ENCODE measurements around the gene USP27X. TPM values are rescaled to one million over a fixed set of nuclear protein-coding genes. Genes with fewer than 3 reads are reported as not detected.
A peak's percentile ranks its signal among the peaks of the same experiment; 100 is the strongest.

USP27X gene
- polyA plus RNA-seq, 1 donor = 11.4 TPM

GRCh38 chrX:49879656-49880277 lies 483 bp downstream of the USP27X start:
- DNase-seq = no peak

DNA sequence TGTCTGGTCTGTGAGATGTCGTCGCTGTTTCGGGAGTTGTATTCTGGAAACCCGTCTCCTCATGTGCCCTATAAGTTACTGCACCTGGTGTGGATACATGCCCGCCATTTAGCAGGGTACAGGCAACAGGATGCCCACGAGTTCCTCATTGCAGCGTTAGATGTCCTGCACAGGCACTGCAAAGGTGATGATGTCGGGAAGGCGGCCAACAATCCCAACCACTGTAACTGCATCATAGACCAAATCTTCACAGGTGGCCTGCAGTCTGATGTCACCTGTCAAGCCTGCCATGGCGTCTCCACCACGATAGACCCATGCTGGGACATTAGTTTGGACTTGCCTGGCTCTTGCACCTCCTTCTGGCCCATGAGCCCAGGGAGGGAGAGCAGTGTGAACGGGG lies 1.4 kb downstream of the USP27X start:
- DNase-seq = no peak

- DNase-seq = peak; percentile 42
Observed at GRCh38 chrX:49884290-49884862, 5.1 kb downstream of the USP27X start.

- DNase-seq = no peak
Observed at GRCh38 chrX:49892542-49892941, 13.3 kb downstream of the USP27X start.

GRCh38 chrX:49896951-49897350 lies 17.7 kb downstream of the USP27X start:
- no peak for DNase-seq

- no peak for DNase-seq
Observed at GRCh38 chrX:49901048-49901447, 21.8 kb downstream of the USP27X start.

DNA sequence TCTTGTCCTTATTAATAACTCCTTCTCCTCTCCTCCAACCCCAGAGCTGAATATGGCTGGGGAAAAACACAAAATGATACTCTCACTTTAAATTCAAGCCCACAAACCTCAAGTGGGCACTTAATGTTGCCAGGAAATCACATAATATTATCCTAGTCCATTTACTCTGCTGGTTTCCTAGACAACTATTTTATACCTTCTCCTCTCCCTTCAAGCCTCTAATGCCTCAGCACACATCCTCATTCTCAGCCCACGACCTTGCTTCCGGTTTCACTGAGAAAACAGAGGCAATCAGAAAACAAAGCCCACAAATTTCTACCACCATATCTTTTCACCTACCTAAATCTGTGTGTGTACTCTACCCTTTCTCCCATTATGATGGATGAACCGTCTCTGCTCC lies 31.1 kb downstream of the USP27X start:
- DNase-seq = no peak

- no peak for DNase-seq
Observed at GRCh38 chrX:49912086-49912485, 32.8 kb downstream of the USP27X start.

- DNase-seq = no peak
Observed at GRCh38 chrX:49912861-49913260, 33.6 kb downstream of the USP27X start.

DNA sequence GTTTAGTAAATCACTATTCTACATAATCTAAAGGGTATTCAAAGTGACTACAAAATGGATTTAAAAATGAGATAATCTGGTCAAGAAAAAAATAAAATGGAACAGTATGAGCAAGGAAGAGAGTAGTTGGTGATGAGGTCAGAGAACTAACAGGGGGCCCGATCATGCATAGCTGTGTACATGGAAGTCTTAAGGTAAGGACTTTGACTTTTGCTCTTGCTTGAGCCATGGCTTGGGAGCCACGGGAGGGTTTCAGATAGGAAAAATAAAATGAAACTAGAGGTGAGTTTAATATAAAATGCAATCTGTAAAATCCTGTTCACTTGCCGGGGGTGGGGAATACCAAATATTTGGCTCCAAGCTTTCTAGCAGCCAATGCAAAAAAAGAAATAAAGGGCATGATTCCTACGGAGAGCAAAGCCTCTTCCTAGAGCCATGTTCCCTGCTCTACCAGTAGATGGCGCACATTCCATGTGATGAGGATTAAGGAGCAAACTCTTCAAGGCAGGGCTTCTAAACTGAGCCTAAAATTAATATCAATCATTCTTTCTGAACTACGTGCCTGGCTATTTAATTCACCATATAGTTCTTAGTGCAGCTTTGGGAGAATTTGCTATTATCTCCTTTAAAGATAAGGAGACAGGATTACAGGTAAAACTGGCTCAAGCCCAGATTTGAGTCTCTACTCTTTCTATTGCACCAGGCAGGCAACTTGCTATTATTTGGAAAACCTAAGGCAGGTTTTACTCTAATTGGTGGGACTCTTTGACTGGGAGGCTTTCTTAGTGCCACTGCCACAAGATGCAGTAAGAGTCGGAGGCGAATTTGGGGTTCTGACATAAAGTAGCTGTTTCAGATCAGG lies 36.3 kb downstream of the USP27X start:
- no peak for DNase-seq

DNA sequence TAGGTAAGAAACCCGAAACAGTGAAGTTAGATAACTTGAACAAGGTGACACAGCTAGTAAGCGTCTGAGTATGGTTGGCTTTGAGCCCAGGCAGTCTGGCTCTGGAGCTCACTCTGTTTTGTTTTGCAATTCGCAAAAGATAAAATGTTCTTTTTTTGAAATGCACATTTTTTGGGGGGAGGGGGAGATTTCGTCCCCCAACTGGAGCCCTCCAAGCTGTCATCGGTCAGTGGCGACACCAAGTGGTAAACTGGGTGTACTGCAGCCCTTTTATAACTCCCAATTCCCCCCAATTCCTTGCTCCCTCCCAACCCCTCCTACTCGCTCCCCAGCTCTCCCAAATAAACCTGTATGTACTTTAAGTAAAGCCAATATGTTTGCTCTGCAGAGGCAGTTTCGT lies 40.3 kb downstream of the USP27X start:
- DNase-seq = no peak

DNA sequence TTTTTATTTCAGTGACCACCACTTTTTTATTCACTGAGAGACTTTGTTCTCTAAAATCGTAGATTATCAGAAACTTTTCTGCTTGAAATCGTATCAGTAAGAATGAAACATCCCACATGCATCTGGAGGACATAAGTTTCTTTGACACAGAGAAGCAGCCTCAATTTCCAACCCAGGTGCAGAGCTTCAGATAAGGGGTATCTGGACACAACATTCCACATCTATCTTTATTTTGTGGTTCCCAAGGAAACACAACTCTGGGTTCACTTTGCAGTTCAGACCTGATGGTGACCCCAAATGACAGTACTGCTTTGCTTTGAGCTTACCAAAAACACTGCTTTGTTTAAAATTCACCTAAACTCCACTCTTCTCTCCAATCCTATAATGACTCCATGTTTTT lies 41.8 kb downstream of the USP27X start:
- no peak for DNase-seq

DNA sequence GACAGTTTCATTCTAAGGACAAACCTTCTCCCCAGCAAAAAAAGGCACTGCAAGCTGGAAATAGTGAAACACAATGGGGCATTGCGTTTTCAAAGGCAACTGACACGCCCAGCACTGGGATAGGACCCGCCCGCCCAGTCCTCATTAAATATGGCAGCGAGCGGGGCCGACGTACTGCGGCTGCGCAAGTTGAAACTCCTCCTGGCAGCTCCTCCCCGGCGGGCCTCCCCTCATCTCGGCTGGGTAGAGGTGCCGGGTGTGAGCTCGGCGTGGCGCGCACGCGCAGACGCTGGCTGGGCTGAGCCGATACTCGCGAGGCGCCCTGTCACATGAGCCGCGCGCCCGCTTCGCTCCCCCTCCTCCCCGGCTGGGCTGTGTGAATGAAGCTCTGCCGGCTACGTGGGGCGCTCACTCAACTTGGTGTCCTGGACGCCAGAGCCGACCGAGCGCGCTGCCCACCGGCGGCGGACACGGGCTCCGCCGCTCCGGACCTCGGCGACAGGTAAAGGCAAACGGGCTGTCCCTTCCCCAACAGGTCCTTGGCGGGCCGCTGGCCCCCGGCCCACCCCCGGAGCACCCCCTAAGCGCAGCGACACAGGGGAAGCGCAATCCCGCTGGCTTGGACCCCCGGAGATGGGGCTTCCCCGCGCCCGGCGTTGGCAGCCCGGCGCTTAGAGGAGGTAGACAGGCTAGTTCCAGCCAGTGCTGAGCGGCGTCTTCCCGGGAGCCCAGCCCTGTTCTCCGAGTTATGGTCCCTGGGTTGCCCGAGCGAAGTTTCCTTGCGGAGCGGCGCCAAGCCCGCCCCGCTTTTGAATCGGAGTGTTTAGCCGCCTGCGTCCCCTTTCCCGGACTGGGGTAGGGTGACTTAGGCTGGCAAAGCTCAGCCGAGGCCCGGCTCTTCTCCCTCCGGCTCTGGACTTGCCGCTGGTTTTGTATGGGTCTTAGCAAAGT lies 43.3 kb downstream of the USP27X start, which contains the start of gene CLCN5:
Gene CLCN5 (plus strand): TSS at position 306 of the 951 bp plus-strand sequence. CDS start 2,703 bp downstream, outside the sequence.
- peak; percentile 93 for DNase-seq

DNA sequence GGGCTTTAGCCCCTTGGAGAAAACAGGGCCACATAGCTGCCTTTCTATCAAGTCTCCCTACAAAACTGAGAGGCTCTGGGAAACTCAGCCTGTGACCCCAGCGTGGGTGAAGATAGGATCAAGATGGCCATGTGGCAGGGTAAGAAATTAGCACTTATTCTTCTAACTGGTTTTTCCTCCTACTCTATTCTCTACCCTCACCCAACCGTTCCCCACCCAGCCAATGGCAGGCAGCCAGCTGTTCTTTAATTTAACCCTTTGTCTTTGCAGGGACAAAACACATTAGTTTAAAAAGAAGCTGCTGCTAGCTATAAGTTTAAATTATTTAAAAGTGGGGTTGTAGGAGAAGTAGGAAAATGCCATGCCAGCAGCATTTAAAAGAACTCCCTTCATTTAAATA lies 45.9 kb downstream of the USP27X start:
- DNase-seq = no peak

GRCh38 chrX:49930039-49930438 lies 50.8 kb downstream of the USP27X start:
- DNase-seq = no peak

Other genes starting within 250 kb of the USP27X start
- not detected for gene PAGE1, start 183.5 kb upstream of the USP27X start, polyA plus RNA-seq (ENCODE audit: insufficient read length)
- gene PAGE4, start 50.2 kb upstream of the USP27X start, polyA plus RNA-seq (ENCODE audit: insufficient read length) = 0.30 TPM
- 105 TPM for gene CLCN5, start 43.1 kb downstream of the USP27X start, polyA plus RNA-seq (ENCODE audit: insufficient read length)